ENCODE data around the gene PMVK.
"Not testable (repeated sequence)": the region's sequence is repeated elsewhere in the genome, so short reads cannot be mapped to it uniquely, and the experiment has no call there.

The PMVK gene

GRCh38 chr1:154912755-154913154 lies 23.8 kb downstream of the PMVK start:
- DNase-seq (ENCODE audit: low read depth): no peak

GRCh38 chr1:154911691-154912550 lies 24.6 kb downstream of the PMVK start:
- DNase-seq (ENCODE audit: low read depth): no peak

GRCh38 chr1:154910851-154911250 lies 25.7 kb downstream of the PMVK start:
- no peak for DNase-seq (ENCODE audit: low read depth)

GRCh38 chr1:154908937-154909336 lies 27.6 kb downstream of the PMVK start:
- DNase-seq (ENCODE audit: low read depth): no peak

GRCh38 chr1:154908129-154908528 lies 28.4 kb downstream of the PMVK start:
- DNase-seq (ENCODE audit: low read depth): not testable (repeated sequence)

GRCh38 chr1:154906621-154907081 lies 29.9 kb downstream of the PMVK start:
- no peak for DNase-seq (ENCODE audit: low read depth)

- no peak for DNase-seq (ENCODE audit: low read depth)
Observed at GRCh38 chr1:154902938-154903566, 33.5 kb downstream of the PMVK start.

GRCh38 chr1:154901591-154901990 lies 34.9 kb downstream of the PMVK start:
- no peak for DNase-seq (ENCODE audit: low read depth)

- DNase-seq (ENCODE audit: low read depth): no peak
Observed at GRCh38 chr1:154899041-154899440, 37.5 kb downstream of the PMVK start.

GRCh38 chr1:154896771-154897286 lies 39.7 kb downstream of the PMVK start:
- no peak for DNase-seq (ENCODE audit: low read depth)

GRCh38 chr1:154895798-154896197 lies 40.7 kb downstream of the PMVK start:
- DNase-seq (ENCODE audit: low read depth): no peak

GRCh38 chr1:154891452-154891851 lies 45.1 kb downstream of the PMVK start:
- no peak for DNase-seq (ENCODE audit: low read depth)

GRCh38 chr1:154888757-154889156 lies 47.8 kb downstream of the PMVK start:
- no peak for DNase-seq (ENCODE audit: low read depth)

- no peak for DNase-seq (ENCODE audit: low read depth)
Observed at GRCh38 chr1:154886281-154887015, 50.1 kb downstream of the PMVK start.

GRCh38 chr1:154884869-154885701 lies 51.4 kb downstream of the PMVK start:
- no peak for DNase-seq (ENCODE audit: low read depth)

GRCh38 chr1:154883919-154884868 lies 52.3 kb downstream of the PMVK start:
- no peak for DNase-seq (ENCODE audit: low read depth)

- no peak for DNase-seq (ENCODE audit: low read depth)
Observed at GRCh38 chr1:154881820-154882535, 54.5 kb downstream of the PMVK start.

- no peak for DNase-seq (ENCODE audit: low read depth)
Observed at GRCh38 chr1:154880671-154881070, 55.8 kb downstream of the PMVK start.

- no peak for DNase-seq (ENCODE audit: low read depth)
Observed at GRCh38 chr1:154879038-154879421, 57.5 kb downstream of the PMVK start.

Data from HS-27A (cell line).